ENCODE results near the gene GASK1A. TPM values are rescaled to one million over a fixed set of nuclear protein-coding genes. Genes with fewer than 3 reads are reported as not detected.

The GASK1A gene
- total RNA-seq, 2 donors from 2014 or later = 4.0 to 5.3 TPM

GRCh38 chr3:43001094-43001553, 22.0 kb downstream of the GASK1A start:
- no peaks in the 10 kb centered on the region for H3K9me3 Mint-ChIP-seq
- Histone ChIP-seq H3K9ac (ENCODE audit: extremely low read depth, low read length, poor library complexity, severe bottlenecking) (no peak overlapping the region), H3K27ac (ENCODE audit: low read depth, low read length) (no peak overlapping the region), H3K9me3 (ENCODE audit: control insufficient read depth, low read length) (no peaks in the 10 kb centered on the region), H3K27me3 (ENCODE audit: control insufficient read depth, insufficient read depth, low read length, poor library complexity, severe bottlenecking) (no peaks in the 10 kb centered on the region), H3K4me3 (ENCODE audit: low read length) (no peak overlapping the region), H3K4me1 (ENCODE audit: control insufficient read depth, insufficient read depth, low read length) (no peaks in the 10 kb centered on the region), H3K36me3 (ENCODE audit: control insufficient read depth, insufficient read depth, low read length) (no peaks in the 10 kb centered on the region)
- no peaks in the 10 kb centered on the region for H3K36me3 Mint-ChIP-seq (ENCODE audit: low read depth)
- H3K27ac Mint-ChIP-seq = no peak overlapping the region
- H3K4me1 Mint-ChIP-seq = no peaks in the 10 kb centered on the region
- no peak for TF ChIP-seq CTCF (conservative IDR thresholded peaks at IDR 0.05)
- H3K4me3 Mint-ChIP-seq = no peak overlapping the region
- 93 to 100% methylated on average over 1 to 8 of the region's 8 CpGs for WGBS, 2 experiments (ENCODE audit: insufficient coverage in 1 of 2, insufficient read length in 1 of 2)
- peaks cover 2% of the 10 kb centered on the region for H3K27me3 Mint-ChIP-seq (ENCODE audit: insufficient read depth)
- no peak for DNase-seq

GRCh38 chr3:43001556-43002121, 22.5 kb downstream of the GASK1A start:
- no peaks in the 10 kb centered on the region for H3K4me1 Mint-ChIP-seq
- no peak overlapping the region for H3K9ac ChIP-seq (ENCODE audit: extremely low read depth, low read length, poor library complexity, severe bottlenecking)
- no peak overlapping the region for H3K4me3 Mint-ChIP-seq
- no peak overlapping the region for H3K27ac Mint-ChIP-seq
- no peaks in the 10 kb centered on the region for H3K9me3 Mint-ChIP-seq
- no peaks in the 10 kb centered on the region for H3K4me1 ChIP-seq (ENCODE audit: control insufficient read depth, insufficient read depth, low read length)
- 88 to 93% methylated on average over 2 to 5 of the region's 5 CpGs for WGBS, 2 experiments (ENCODE audit: insufficient coverage in 1 of 2, insufficient read length in 1 of 2)
- no peaks in the 10 kb centered on the region for H3K36me3 Mint-ChIP-seq (ENCODE audit: low read depth)
- H3K27me3 ChIP-seq (ENCODE audit: control insufficient read depth, insufficient read depth, low read length, poor library complexity, severe bottlenecking) = no peaks in the 10 kb centered on the region
- no peak for TF ChIP-seq CTCF (conservative IDR thresholded peaks at IDR 0.05)
- H3K27ac ChIP-seq (ENCODE audit: low read depth, low read length) = no peak overlapping the region
- no peak overlapping the region for H3K4me3 ChIP-seq (ENCODE audit: low read length)
- no peak for DNase-seq
- H3K27me3 Mint-ChIP-seq (ENCODE audit: insufficient read depth) = peaks cover 2% of the 10 kb centered on the region
- H3K36me3 ChIP-seq (ENCODE audit: control insufficient read depth, insufficient read depth, low read length) = no peaks in the 10 kb centered on the region
- no peaks in the 10 kb centered on the region for H3K9me3 ChIP-seq (ENCODE audit: control insufficient read depth, low read length)

GRCh38 chr3:43004282-43004681, 25.2 kb downstream of the GASK1A start:
- no peak overlapping the region for H3K4me3 ChIP-seq (ENCODE audit: low read length)
- no peak overlapping the region for H3K27ac Mint-ChIP-seq

More at GRCh38 chr3:43004282-43004681, 25.2 kb downstream of the GASK1A start:
- 96 to 100% methylated on average over 3 to 4 of the region's 4 CpGs for WGBS, 2 experiments (ENCODE audit: insufficient coverage in 1 of 2, insufficient read length in 1 of 2)
- TF ChIP-seq CTCF (conservative IDR thresholded peaks at IDR 0.05) = no peak
- Mint-ChIP-seq H3K4me3 (no peak overlapping the region), H3K27me3 (ENCODE audit: insufficient read depth) (peaks cover 2% of the 10 kb centered on the region), H3K4me1 (peaks cover 4% of the 10 kb centered on the region), H3K9me3 (no peaks in the 10 kb centered on the region), H3K36me3 (ENCODE audit: low read depth) (no peaks in the 10 kb centered on the region)
- H3K4me1 ChIP-seq (ENCODE audit: control insufficient read depth, insufficient read depth, low read length) = no peaks in the 10 kb centered on the region
- no peaks in the 10 kb centered on the region for H3K27me3 ChIP-seq (ENCODE audit: control insufficient read depth, insufficient read depth, low read length, poor library complexity, severe bottlenecking)
- no peak overlapping the region for H3K9ac ChIP-seq (ENCODE audit: extremely low read depth, low read length, poor library complexity, severe bottlenecking)
- no peak overlapping the region for H3K27ac ChIP-seq (ENCODE audit: low read depth, low read length)
- DNase-seq = no peak
- H3K36me3 ChIP-seq (ENCODE audit: control insufficient read depth, insufficient read depth, low read length) = no peaks in the 10 kb centered on the region
- H3K9me3 ChIP-seq (ENCODE audit: control insufficient read depth, low read length) = no peaks in the 10 kb centered on the region

Data from endodermal cell (in vitro differentiated cells).